WTC11 (cell line): ENCODE results near the gene ETV1.

Experiments used
- FOXP1 ChIP-seq: sonication (generic); formaldehyde crosslinking; IDR thresholded peaks from 2 replicates; pipeline ENCODE4 v1.8.0; 2022; ENCODE audit warnings: missing genetic modification reagents, mild to moderate bottlenecking, moderate library complexity, borderline replicate concordance
- HMGA2 ChIP-seq: fragments of 250-450 bp; sonication (Bioruptor Pico); IDR thresholded peaks from 2 replicates; pipeline ENCODE4 v1.4.0; 2021; ENCODE audit warnings: mild to moderate bottlenecking, moderate library complexity
- NFATC4 ChIP-seq: fragments of 250-450 bp; sonication (Bioruptor Pico); IDR thresholded peaks from 2 replicates; pipeline ENCODE4 v1.9.0; 2021; ENCODE audit warnings: mild to moderate bottlenecking
- NR3C1 ChIP-seq: sonication (generic); formaldehyde crosslinking; conservative IDR thresholded peaks from 2 replicates; pipeline ENCODE4 v1.8.1; 2023; ENCODE audit warnings: low read depth, mild to moderate bottlenecking, missing genetic modification reagents
- SP1 ChIP-seq: sonication (generic); formaldehyde crosslinking; conservative IDR thresholded peaks from 2 replicates; pipeline ENCODE4 v1.8.1; 2022; ENCODE audit warnings: missing genetic modification reagents
- TF ChIP-seq, protein P1 (sequence below): fragments of 200-600 bp; IDR thresholded peaks from 2 replicates; pipeline ENCODE4 v1.8.0; 2022; ENCODE audit warnings: antibody characterized with exemption

DNA sequence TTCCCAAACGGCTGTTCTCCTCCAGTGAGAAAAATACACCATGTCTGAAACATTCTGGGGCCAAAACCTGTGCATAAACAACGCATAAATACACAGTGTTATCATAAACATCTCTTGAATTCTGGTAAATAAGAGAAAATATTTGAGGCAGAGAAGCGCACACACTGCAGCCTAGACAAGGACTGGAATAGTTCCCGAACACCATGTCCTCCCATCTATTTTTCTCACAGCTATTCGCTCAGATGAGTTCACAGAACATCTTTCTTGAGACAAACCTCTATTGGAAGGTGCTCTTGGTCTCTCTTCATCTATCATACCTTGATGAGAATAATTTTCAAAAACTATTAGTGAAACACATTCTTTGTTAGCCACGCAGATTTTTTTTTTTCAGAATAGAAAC is 24.4 kb downstream of the ETV1 start:
- TF ChIP-seq FOXP1 (CRISPR knock-in tag), result no peak
- TF ChIP-seq, protein P1, sequence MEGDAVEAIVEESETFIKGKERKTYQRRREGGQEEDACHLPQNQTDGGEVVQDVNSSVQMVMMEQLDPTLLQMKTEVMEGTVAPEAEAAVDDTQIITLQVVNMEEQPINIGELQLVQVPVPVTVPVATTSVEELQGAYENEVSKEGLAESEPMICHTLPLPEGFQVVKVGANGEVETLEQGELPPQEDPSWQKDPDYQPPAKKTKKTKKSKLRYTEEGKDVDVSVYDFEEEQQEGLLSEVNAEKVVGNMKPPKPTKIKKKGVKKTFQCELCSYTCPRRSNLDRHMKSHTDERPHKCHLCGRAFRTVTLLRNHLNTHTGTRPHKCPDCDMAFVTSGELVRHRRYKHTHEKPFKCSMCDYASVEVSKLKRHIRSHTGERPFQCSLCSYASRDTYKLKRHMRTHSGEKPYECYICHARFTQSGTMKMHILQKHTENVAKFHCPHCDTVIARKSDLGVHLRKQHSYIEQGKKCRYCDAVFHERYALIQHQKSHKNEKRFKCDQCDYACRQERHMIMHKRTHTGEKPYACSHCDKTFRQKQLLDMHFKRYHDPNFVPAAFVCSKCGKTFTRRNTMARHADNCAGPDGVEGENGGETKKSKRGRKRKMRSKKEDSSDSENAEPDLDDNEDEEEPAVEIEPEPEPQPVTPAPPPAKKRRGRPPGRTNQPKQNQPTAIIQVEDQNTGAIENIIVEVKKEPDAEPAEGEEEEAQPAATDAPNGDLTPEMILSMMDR, result no peak
- TF ChIP-seq HMGA2 (CRISPR knock-in tag), result no peak
- TF ChIP-seq NFATC4 (CRISPR knock-in tag), result no peak
- no peak for TF ChIP-seq SP1 (CRISPR knock-in tag)
- TF ChIP-seq NR3C1 (CRISPR knock-in tag), result no peak
